Activated CD8-positive, alpha-beta T cell treated with anti-CD3 and anti-CD28 coated beads for 36 hours (primary cell): ENCODE data around the gene NPHS1. TPM values are rescaled to one million over a fixed set of nuclear protein-coding genes. Genes with fewer than 3 reads are reported as not detected.

Source experiments
- ATAC-seq: fragments of 200-7000 bp; cut with Tn5 transposase; one replicate; pipeline ENCODE4 v1.10.0; 2021; ENCODE audit warnings: mild to moderate bottlenecking, moderate library complexity
- CTCF ChIA-PET: fragments of 350-600 bp; sonication (Branson Sonifier 250); formaldehyde crosslinking; loops from one replicate; lab custom pipeline; 2021; ENCODE audit warnings: antibody characterized with exemption; lab: Charles Lee
- POLR2A ChIA-PET: fragments of 350-600 bp; sonication (Branson Sonifier 250); formaldehyde crosslinking; loops from one replicate; lab custom pipeline; 2021; ENCODE audit warnings: antibody characterized with exemption; lab: Charles Lee
- DNase-seq: peaks from one replicate; pipeline ENCODE4 v3.0.0-alpha.2; 2020
- H3K27ac Mint-ChIP-seq: one replicate; pipeline ENCODE4 v1.8.0; 2021; ENCODE audit warnings: mild to moderate bottlenecking, mixed read lengths
- H3K27me3 Mint-ChIP-seq: one replicate; pipeline ENCODE4 v1.8.0; 2021; ENCODE audit warnings: mixed read lengths
- H3K36me3 Mint-ChIP-seq: one replicate; pipeline ENCODE4 v1.8.0; 2021; ENCODE audit warnings: low read depth, mixed read lengths
- H3K4me1 Mint-ChIP-seq: one replicate; pipeline ENCODE4 v1.8.0; 2021; ENCODE audit warnings: low read depth, mixed read lengths
- H3K4me3 Mint-ChIP-seq: one replicate; pipeline ENCODE4 v1.8.0; 2021; ENCODE audit warnings: mild to moderate bottlenecking, moderate library complexity, mixed read lengths
- H3K9me3 Mint-ChIP-seq: one replicate; pipeline ENCODE4 v1.8.0; 2021; ENCODE audit warnings: mixed read lengths
- CTCF ChIP-seq: fragments of 200-600 bp; IDR thresholded peaks from one replicate; pipeline ENCODE4 v1.8.0; 2022; ENCODE audit warnings: antibody characterized with exemption, mild to moderate bottlenecking
- intact Hi-C: fragments of 100-400 bp; cut with micrococcal nuclease; formaldehyde crosslinking; loops from one replicate; pipeline ENCODE4 v1.10.0; 2022
- total RNA-seq, 2 experiments: library from RNA; stranded (reverse); gene quantifications; one replicate each; pipeline ENCODE4 v1.2.3, GENCODE V29; 2021

The NPHS1 gene
- total RNA-seq, 2 experiments from 2014 or later: not detected

DNA sequence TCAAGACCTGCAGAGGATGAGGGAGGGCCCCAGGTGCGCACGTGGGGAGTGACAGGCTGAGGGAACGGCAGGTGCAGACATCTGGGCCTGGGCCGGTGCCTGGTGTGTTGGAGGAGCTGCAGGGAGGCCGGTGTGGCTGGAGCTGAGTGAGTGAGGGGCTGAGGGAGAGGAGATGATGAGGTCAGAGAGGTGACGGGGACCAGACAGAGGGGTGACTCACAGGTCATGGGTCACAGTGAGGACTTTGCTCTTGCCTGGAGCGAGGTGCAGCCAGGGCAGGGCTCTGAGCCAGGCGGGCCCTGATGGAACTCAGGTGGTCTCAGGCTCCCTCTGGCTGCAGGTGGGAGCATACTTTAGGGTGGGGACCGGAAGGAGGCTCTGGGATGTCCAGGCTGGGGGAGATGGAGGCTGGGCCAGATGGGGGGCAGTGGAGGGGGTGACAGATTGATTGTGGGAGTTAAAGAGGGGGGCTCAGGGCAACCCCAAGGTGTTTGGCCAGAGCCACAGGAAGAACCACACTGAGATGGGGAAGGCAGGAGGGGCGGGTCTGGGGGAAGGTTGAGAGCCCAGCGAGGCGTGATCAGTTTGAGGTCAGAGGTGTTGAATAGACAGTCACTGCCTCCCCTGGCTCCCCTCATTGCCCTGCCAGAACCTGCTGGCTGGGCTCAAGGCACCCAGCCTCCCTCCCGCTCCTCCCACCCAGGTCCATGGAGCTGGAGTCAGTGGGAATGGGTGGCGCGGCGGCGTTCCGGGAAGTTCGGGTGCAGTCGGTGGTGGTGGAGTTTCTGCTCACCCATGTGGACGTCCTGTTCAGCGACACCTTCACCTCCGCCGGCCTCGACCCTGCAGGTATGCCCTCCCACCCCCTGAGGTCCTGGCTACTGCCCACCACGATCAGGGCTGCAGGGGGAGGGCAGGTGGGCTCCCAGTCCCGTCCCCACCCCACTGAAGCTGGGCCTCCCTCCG is 68.6 kb downstream of the NPHS1 start:
- POLR2A ChIA-PET: no interaction called here
- no peak overlapping the region for H3K27ac Mint-ChIP-seq

DNA sequence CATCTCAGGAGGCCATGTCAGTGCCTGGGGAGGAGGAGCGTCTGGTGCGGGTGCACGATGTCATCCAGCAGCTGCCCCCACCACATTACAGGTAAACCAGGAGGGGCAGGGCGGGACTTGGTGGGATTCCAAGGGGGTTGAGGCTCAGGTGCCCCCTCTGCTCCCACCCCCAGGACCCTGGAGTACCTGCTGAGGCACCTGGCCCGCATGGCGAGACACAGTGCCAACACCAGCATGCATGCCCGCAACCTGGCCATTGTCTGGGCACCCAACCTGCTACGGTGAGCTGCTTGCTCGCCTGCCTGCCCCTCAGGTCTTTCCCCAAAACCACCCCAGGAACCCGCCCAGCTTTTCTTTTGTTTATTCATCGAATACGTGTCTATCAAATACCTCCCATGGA is 69.7 kb downstream of the NPHS1 start:
- no peak for TF ChIP-seq CTCF
- no peak for ATAC-seq
- ChIA-PET POLR2A (no interaction called here), CTCF (no interaction called here)
- Mint-ChIP-seq H3K9me3 (no peaks in the 10 kb centered on the region), H3K27ac (no peak overlapping the region), H3K27me3 (no peaks in the 10 kb centered on the region), H3K36me3 (no peaks in the 10 kb centered on the region), H3K4me1 (no peaks in the 10 kb centered on the region), H3K4me3 (no peak overlapping the region)
- intact Hi-C loops: no loop called here
- DNase-seq: no peak

More for the DNA sequence above, 68.6 kb downstream of the NPHS1 start:
- intact Hi-C loops: no loop called here
- H3K4me3 Mint-ChIP-seq: no peak overlapping the region
- no peak for TF ChIP-seq CTCF
- H3K9me3 Mint-ChIP-seq: no peaks in the 10 kb centered on the region
- no peaks in the 10 kb centered on the region for H3K27me3 Mint-ChIP-seq
- DNase-seq (peak; percentile 32), ATAC-seq (peak; percentile 69)
- no peaks in the 10 kb centered on the region for H3K36me3 Mint-ChIP-seq
- CTCF ChIA-PET: no interaction called here
- H3K4me1 Mint-ChIP-seq: no peaks in the 10 kb centered on the region

DNA sequence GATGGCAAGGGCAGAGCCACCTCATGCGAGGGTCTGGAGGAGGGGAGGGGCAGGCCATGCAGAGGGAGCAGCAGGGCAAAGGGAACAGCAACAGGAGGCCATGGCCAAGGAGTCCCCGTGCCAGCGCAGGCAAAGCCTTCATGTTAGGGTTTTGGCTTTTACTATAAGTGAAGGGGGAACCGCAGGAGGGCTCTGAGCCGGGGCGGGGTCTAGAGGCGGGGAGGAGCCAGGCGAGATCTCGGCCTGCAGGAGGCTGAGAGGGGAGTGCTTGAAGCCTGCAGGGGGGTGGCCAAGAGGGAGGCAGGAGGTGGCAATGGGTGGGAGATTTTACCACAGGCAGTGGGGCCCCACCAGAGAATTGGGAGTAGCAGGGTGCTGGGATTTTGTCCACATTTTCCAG is 70.7 kb downstream of the NPHS1 start:
- intact Hi-C loops: no loop called here
- TF ChIP-seq CTCF: no peak
- H3K27ac Mint-ChIP-seq: no peak overlapping the region
- POLR2A ChIA-PET: no interaction called here
- H3K36me3 Mint-ChIP-seq: no peaks in the 10 kb centered on the region
- no peak for ATAC-seq
- H3K27me3 Mint-ChIP-seq: no peaks in the 10 kb centered on the region
- CTCF ChIA-PET: no interaction called here
- no peak for DNase-seq
- H3K4me3 Mint-ChIP-seq: no peak overlapping the region
- no peaks in the 10 kb centered on the region for H3K4me1 Mint-ChIP-seq
- H3K9me3 Mint-ChIP-seq: no peaks in the 10 kb centered on the region

DNA sequence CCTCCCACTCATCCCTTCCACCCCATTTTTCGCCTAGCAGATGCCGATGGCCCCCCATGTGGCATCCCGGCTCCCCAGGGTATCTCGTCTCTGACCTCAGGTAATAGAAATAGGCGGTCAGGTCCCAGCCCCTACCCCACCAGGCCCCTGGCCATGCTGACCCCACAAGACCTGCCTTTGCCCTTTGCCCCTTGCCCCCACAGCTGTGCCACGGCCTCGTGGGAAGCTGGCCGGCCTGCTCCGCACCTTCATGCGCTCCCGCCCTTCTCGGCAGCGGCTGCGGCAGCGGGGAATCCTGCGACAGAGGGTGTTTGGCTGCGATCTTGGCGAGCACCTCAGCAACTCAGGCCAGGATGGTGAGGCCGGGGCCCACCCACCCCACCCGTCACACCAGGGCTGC is 71.6 kb downstream of the NPHS1 start:
- H3K9me3 Mint-ChIP-seq: no peaks in the 10 kb centered on the region
- no peak for DNase-seq
- H3K36me3 Mint-ChIP-seq: no peaks in the 10 kb centered on the region
- intact Hi-C loops: no loop called here
- H3K27ac Mint-ChIP-seq: no peak overlapping the region
- no peak for ATAC-seq
- no peaks in the 10 kb centered on the region for H3K27me3 Mint-ChIP-seq
- ChIA-PET CTCF (no interaction called here), POLR2A (interaction anchor here (1.4 kb wide), 1 partner anchor 15 kb away, joined by 4 read pairs; no protein-coding TSS in a partner anchor)
- no peak overlapping the region for H3K4me3 Mint-ChIP-seq
- no peak for TF ChIP-seq CTCF
- peaks cover 4% of the 10 kb centered on the region for H3K4me1 Mint-ChIP-seq

DNA sequence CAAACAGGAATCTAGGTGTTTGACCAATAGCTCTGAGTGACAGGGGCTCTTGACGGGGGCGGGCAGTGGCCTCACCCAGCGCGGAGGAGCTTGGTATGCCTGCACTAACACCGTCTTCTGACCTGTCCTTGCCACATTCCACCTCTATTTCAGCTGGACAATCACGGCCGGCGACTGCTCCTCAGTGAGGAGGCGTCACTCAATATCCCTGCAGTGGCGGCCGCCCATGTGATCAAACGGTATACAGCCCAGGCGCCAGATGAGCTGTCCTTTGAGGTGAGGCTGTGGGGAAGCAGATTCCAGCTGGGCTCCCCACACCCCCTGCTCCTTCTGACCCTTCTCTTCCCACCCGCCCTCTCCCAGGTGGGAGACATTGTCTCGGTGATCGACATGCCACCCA is 72.2 kb downstream of the NPHS1 start:
- TF ChIP-seq CTCF: no peak
- DNase-seq (no peak), ATAC-seq (no peak)
- CTCF ChIA-PET: no interaction called here
- Mint-ChIP-seq H3K9me3 (no peaks in the 10 kb centered on the region), H3K36me3 (no peaks in the 10 kb centered on the region), H3K4me1 (peaks cover 4% of the 10 kb centered on the region), H3K4me3 (no peak overlapping the region), H3K27ac (no peak overlapping the region), H3K27me3 (no peaks in the 10 kb centered on the region)
- POLR2A ChIA-PET: interaction anchor here (1.4 kb wide), 1 partner anchor 14 kb away, joined by 4 read pairs; no protein-coding TSS in a partner anchor
- intact Hi-C loops: no loop called here
